ENCODE data around the gene UNC93A. TPM values are rescaled to one million over a fixed set of nuclear protein-coding genes. Genes with fewer than 3 reads are reported as not detected.

The UNC93A gene
- total RNA-seq, 1 donor from 2014 or later = not detected

- no peak for DNase-seq (ENCODE audit: low spot score in 2 of 2)
- intact Hi-C loops (cut with DNase I) = no loop called here
- no peaks in the 10 kb centered on the region for H3K9me3 ChIP-seq
- H3K4me1 ChIP-seq = no peaks in the 10 kb centered on the region
- no peaks in the 10 kb centered on the region for H3K27me3 ChIP-seq
- H3K36me3 ChIP-seq = no peaks in the 10 kb centered on the region
- no peak overlapping the region for H3K4me3 ChIP-seq
- no peak overlapping the region for H3K27ac ChIP-seq
- no peak for TF ChIP-seq CTCF (IDR thresholded peaks at IDR 0.05)
Measured at GRCh38 chr6:167302796-167303195, 11.7 kb downstream of the UNC93A start.

GRCh38 chr6:167303675-167304625 is 12.8 kb downstream of the UNC93A start:
- Histone ChIP-seq H3K4me1 (no peaks in the 10 kb centered on the region), H3K27me3 (no peaks in the 10 kb centered on the region), H3K9me3 (no peaks in the 10 kb centered on the region), H3K4me3 (no peak overlapping the region), H3K27ac (no peak overlapping the region), H3K36me3 (no peaks in the 10 kb centered on the region)
- no peak for TF ChIP-seq CTCF (IDR thresholded peaks at IDR 0.05)
- DNase-seq (ENCODE audit: low spot score in 2 of 2) = no peak
- intact Hi-C loops (cut with DNase I) = no loop called here

DNA sequence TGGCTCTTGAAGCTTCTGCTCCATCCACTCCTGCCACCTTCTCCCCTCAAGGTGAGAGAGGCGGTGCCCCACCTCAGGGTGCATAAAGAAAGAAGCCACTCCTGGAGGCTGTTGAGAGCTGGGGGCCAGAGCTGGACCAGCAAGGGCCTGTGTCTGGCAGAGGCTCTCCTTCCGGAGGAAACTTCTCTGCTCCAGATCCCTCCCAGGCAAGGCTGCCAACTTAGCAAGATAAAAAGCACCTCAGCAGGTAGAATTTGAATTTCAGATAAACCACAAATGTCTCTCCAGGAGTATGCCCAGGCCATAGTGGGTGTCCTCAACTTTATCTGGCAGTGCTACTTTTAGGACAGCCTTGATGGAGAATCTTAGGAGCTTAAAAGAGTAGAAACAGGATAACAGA is 13.8 kb downstream of the UNC93A start:
- H3K4me1 ChIP-seq = no peaks in the 10 kb centered on the region
- no peaks in the 10 kb centered on the region for H3K9me3 ChIP-seq
- H3K27me3 ChIP-seq = no peaks in the 10 kb centered on the region
- no peak for TF ChIP-seq CTCF (IDR thresholded peaks at IDR 0.05)
- intact Hi-C loops (cut with DNase I) = no loop called here
- H3K36me3 ChIP-seq = no peaks in the 10 kb centered on the region
- DNase-seq (ENCODE audit: low spot score in 2 of 2) = no peak
- H3K27ac ChIP-seq = no peak overlapping the region
- H3K4me3 ChIP-seq = no peak overlapping the region

DNA sequence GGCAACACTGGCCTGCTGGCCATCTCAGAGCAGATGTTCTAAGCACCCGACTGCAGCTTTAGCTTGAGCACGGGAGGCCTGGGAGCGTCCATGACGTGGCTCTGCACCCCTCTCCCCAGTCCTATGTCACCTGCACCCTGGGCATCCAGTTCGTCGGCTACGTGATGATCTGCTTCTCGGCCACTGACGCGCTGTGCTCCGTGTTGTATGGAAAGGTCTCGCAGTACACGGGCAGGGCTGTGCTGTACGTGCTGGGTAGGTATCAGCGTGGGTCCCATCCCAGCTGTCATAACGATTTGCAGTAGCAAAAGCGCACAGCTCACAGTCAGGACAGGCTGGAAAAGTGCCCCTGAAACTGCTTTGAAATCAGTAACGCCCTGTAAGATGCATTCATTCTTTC is 14.7 kb downstream of the UNC93A start:
- H3K27me3 ChIP-seq = no peaks in the 10 kb centered on the region
- DNase-seq (ENCODE audit: low spot score in 2 of 2) = no peak
- no peak overlapping the region for H3K27ac ChIP-seq
- H3K4me1 ChIP-seq = no peaks in the 10 kb centered on the region
- intact Hi-C loops (cut with DNase I) = no loop called here
- H3K9me3 ChIP-seq = no peaks in the 10 kb centered on the region
- no peak overlapping the region for H3K4me3 ChIP-seq
- TF ChIP-seq CTCF (IDR thresholded peaks at IDR 0.05) = no peak
- H3K36me3 ChIP-seq = no peaks in the 10 kb centered on the region

GRCh38 chr6:167306401-167306998 is 15.4 kb downstream of the UNC93A start:
- DNase-seq (ENCODE audit: low spot score in 2 of 2) = no peak
- intact Hi-C loops (cut with DNase I) = no loop called here
- H3K27me3 ChIP-seq = no peaks in the 10 kb centered on the region
- no peaks in the 10 kb centered on the region for H3K4me1 ChIP-seq
- H3K9me3 ChIP-seq = no peaks in the 10 kb centered on the region
- no peak overlapping the region for H3K27ac ChIP-seq
- no peak for TF ChIP-seq CTCF (IDR thresholded peaks at IDR 0.05)
- no peak overlapping the region for H3K4me3 ChIP-seq
- no peaks in the 10 kb centered on the region for H3K36me3 ChIP-seq

All from ascending aorta (tissue), 2 donors.